SH-SY5Y (cell line): ENCODE measurements around the gene HOXA10.

Experiments used
- GATA2 ChIP-seq: IDR thresholded peaks from 2 replicates; pipeline ENCODE4 v1.6.1; 2011; ENCODE audit warnings: mild to moderate bottlenecking, low read depth, low read length
- GATA3 ChIP-seq: IDR thresholded peaks from 2 replicates; pipeline ENCODE4 v1.6.1; 2011; ENCODE audit warnings: low read depth, mild to moderate bottlenecking, low read length, moderate library complexity

DNA sequence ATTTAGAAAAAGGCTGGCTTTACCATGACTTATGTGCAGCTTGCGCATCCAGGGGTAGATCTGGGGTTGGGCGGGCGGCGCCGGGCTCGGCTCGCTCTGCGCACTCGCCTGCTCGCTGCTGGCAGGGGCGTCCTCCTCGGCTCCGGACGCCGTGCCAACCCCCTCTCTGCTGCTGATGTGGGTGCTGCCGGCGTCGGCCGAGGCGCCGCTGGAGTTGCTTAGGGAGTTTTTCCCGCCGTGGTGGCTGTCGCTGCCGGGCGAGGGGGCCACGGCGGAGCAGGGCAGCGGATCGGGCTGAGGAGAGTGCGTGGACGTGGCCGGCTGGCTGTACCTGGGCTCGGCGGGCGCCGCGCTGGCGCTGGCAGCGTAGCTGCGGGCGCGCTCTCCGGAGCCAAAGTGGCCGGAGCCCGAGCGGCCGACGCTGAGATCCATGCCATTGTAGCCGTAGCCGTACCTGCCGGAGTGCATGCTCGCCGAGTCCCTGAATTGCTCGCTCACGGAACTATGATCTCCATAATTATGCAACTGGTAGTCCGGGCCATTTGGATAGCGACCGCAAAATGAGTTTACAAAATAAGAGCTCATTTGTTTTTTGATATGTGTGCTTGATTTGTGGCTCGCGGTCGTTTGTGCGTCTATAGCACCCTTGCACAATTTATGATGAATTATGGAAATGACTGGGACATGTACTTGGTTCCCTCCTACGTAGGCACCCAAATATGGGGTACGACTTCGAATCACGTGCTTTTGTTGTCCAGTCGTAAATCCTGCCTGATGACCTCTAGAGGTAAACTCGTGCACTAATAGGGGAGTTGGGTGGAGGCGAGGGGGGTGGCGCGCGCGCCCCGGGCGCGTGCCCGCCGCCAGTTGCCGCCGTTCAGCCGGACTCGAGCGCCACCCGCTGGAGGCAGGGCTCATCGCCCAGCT, 30.8 kb downstream of the HOXA10 start, which contains the start of gene HOXA5:
- no peak for TF ChIP-seq GATA3
- no peak for TF ChIP-seq GATA2
